C4-2B (cell line): Measurements from ENCODE around the gene AHR.
"Not testable (repeated sequence)": the region's sequence is repeated elsewhere in the genome, so short reads cannot be mapped to it uniquely, and the experiment has no call there.

ENCODE experiments used
- H3K27ac ChIP-seq: fragments of 450-650 bp; 2 replicates; pipeline ENCODE4 v1.5.1; 2017
- CTCF ChIP-seq: fragments of 450-650 bp; conservative IDR thresholded peaks from 2 replicates; pipeline ENCODE4 v1.5.1; 2017; ENCODE audit warnings: mild to moderate bottlenecking
- ZFX ChIP-seq: fragments of 450-650 bp; IDR thresholded peaks from 2 replicates; pipeline ENCODE4 v1.6.1; 2017

AHR gene

GRCh38 chr7:17339952-17340351 lies 41.5 kb downstream of the AHR start:
- TF ChIP-seq ZFX (no peak), CTCF (no peak)
- H3K27ac ChIP-seq = no peak overlapping the region

GRCh38 chr7:17340655-17341054 lies 42.2 kb downstream of the AHR start:
- no peak overlapping the region for H3K27ac ChIP-seq
- TF ChIP-seq ZFX (no peak), CTCF (no peak)

DNA sequence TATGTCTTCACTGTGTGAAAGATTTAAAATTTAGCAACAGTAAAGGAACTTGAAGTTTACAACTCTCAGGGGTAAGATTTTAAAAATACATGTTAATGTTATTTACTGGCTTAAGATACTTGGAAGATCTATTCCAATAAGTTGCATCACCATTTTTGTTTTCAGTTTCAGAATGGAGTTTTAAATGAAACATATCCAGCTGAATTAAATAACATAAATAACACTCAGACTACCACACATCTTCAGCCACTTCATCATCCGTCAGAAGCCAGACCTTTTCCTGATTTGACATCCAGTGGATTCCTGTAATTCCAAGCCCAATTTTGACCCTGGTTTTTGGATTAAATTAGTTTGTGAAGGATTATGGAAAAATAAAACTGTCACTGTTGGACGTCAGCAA lies 44.3 kb downstream of the AHR start:
- no peak overlapping the region for H3K27ac ChIP-seq
- TF ChIP-seq CTCF = no peak
- no peak for TF ChIP-seq ZFX

DNA sequence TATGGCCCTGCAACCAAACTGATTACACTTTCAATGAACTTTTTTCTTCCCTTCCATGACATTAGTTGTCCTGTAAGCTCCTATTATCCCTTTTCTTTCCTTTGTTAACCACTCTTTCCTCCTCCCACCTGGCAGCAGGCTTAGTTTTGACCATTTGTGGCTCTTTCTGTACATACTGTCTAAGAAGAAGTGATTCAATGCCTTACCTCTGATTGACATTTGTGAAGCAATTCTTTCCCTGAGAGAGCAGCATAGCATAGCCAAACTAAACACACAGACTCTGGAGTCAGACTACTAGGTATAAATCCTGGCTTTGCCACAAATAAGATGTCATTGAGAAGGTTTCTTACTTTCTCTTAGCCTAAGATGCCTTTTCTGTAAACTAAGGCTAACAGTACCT lies 48.9 kb downstream of the AHR start:
- TF ChIP-seq ZFX (no peak), CTCF (no peak)
- H3K27ac ChIP-seq = no peak overlapping the region

GRCh38 chr7:17348932-17349331 lies 50.5 kb downstream of the AHR start:
- not testable (repeated sequence) for H3K27ac ChIP-seq

GRCh38 chr7:17350321-17350720 lies 51.9 kb downstream of the AHR start:
- H3K27ac ChIP-seq = not testable (repeated sequence)

GRCh38 chr7:17353650-17354419 lies 55.4 kb downstream of the AHR start:
- not testable (repeated sequence) for H3K27ac ChIP-seq

GRCh38 chr7:17354473-17354872 lies 56.0 kb downstream of the AHR start:
- H3K27ac ChIP-seq = no peak overlapping the region
- no peak for TF ChIP-seq CTCF
- TF ChIP-seq ZFX = no peak

- TF ChIP-seq ZFX (no peak), CTCF (no peak)
- no peak overlapping the region for H3K27ac ChIP-seq
Measured at GRCh38 chr7:17355050-17355449, 56.6 kb downstream of the AHR start.
